Uterus (tissue), 4 donors: ENCODE results near the gene SLC22A7. TPM values are rescaled to one million over a fixed set of nuclear protein-coding genes. Genes with fewer than 3 reads are reported as not detected.
"Not testable (repeated sequence)": the region's sequence is repeated elsewhere in the genome, so short reads cannot be mapped to it uniquely, and the experiment has no call there.

Experiments
- DNase-seq, 2 donors: peaks; one replicate each; pipeline ENCODE4 v3.0.0-alpha.2; 2019 to 2020
- H3K27ac ChIP-seq, 2 donors: fragments of 200-600 bp; sonication (generic); 1 replicate in 1 of 2; 2 replicates in 1 of 2; pipeline ENCODE4 v1.5.1; 2016 to 2018
- H3K27me3 ChIP-seq, 2 donors: fragments of 200-600 bp; sonication (generic); one replicate each; pipeline ENCODE4 v1.5.1; 2018 to 2019; ENCODE audit warnings: control low read depth in 1 of 2
- H3K36me3 ChIP-seq, 2 donors: fragments of 200-600 bp; sonication (generic); one replicate each; pipeline ENCODE4 v1.5.1; 2019; ENCODE audit warnings: control low read depth in 1 of 2
- H3K4me1 ChIP-seq, 2 donors: fragments of 200-600 bp; sonication (generic); one replicate each; pipeline ENCODE4 v1.5.1; 2018 to 2019; ENCODE audit warnings: control low read depth in 1 of 2
- H3K4me3 ChIP-seq, 2 donors: fragments of 200-600 bp; sonication (generic); 1 replicate in 1 of 2; 2 replicates in 1 of 2; pipeline ENCODE4 v1.5.1; 2018 to 2019; ENCODE audit warnings: mild to moderate bottlenecking in 1 of 2
- H3K9me3 ChIP-seq, 2 donors: fragments of 200-600 bp; sonication (generic); one replicate each; pipeline ENCODE4 v1.5.1; 2019; ENCODE audit warnings: control low read depth in 1 of 2
- POLR2A ChIP-seq, 2 donors: fragments of 450-650 bp; IDR thresholded peaks; one replicate each; pipeline ENCODE4 v1.6.1; 2016; ENCODE audit warnings: antibody characterized with exemption in 2 of 2, mild to moderate bottlenecking in 1 of 2, moderate library complexity in 1 of 2
- intact Hi-C: fragments of 100-400 bp; cut with DNase I; formaldehyde crosslinking; loops from one replicate; pipeline ENCODE4 v1.15.1; 2023; ENCODE audit warnings: low total_unique reads
- small RNA-seq: library from RNA; depleted of rRNA; stranded (forward); fragments of <200 nt; gene quantifications from one replicate; pipeline ENCODE3, GENCODE V24; 2016
- total RNA-seq, 4 donors: library from RNA; depleted of rRNA in 3 of 4; stranded (reverse); fragments of >200 nt in 3 of 4; gene quantifications; one replicate each; pipeline versions ENCODE4 v1.1.0 to v1.2.4, GENCODE V29; 2014 to 2023
- TF ChIP-seq, protein P1 (sequence below), 4 experiments: fragments of 200-600 bp in 2 of 4; fragments of 450-650 bp in 2 of 4; sonication (generic) in 2 of 4; IDR thresholded peaks; one replicate each; pipeline ENCODE4 v1.5.1; 2016 to 2019; ENCODE audit warnings: antibody characterized with exemption in 4 of 4, mild to moderate bottlenecking in 2 of 4, moderate library complexity in 1 of 4
- donor health status: DM: yes; HTN: yes; CAD: no.

Gene SLC22A7
- total RNA-seq, 4 donors from 2014 or later, result not detected

DNA sequence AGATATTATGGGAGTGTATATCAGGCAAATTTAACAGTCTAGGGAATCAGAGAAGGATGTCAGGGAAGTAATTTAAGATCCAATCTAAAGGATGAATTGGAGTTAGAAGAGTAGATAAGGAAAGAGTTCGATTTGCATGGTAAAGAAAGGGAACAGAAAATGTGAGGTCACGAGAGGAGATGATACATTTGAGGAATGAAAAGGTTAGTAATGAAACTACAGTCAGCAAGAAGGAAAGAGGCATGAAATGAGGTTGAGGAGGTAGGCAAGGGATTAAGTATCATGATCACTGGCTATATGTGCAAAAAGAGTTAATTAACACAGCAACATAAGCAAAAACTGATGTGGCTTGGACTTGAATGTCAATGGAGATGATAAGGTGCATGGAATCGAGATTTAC, 49.0 kb downstream of the SLC22A7 start:
- DNase-seq, result no peak
- TF ChIP-seq POLR2A (IDR thresholded peaks at IDR 0.05), result no peak
- TF ChIP-seq, protein P1, sequence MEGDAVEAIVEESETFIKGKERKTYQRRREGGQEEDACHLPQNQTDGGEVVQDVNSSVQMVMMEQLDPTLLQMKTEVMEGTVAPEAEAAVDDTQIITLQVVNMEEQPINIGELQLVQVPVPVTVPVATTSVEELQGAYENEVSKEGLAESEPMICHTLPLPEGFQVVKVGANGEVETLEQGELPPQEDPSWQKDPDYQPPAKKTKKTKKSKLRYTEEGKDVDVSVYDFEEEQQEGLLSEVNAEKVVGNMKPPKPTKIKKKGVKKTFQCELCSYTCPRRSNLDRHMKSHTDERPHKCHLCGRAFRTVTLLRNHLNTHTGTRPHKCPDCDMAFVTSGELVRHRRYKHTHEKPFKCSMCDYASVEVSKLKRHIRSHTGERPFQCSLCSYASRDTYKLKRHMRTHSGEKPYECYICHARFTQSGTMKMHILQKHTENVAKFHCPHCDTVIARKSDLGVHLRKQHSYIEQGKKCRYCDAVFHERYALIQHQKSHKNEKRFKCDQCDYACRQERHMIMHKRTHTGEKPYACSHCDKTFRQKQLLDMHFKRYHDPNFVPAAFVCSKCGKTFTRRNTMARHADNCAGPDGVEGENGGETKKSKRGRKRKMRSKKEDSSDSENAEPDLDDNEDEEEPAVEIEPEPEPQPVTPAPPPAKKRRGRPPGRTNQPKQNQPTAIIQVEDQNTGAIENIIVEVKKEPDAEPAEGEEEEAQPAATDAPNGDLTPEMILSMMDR (IDR thresholded peaks at IDR 0.05), result no peak
- no peaks in the 10 kb centered on the region for H3K9me3 ChIP-seq
- H3K36me3 ChIP-seq, result no peaks in the 10 kb centered on the region
- H3K4me3 ChIP-seq, result no peak overlapping the region
- H3K27me3 ChIP-seq, result no peaks in the 10 kb centered on the region
- no peak overlapping the region for H3K27ac ChIP-seq
- intact Hi-C loops, result no loop called here
- H3K4me1 ChIP-seq, result no peaks in the 10 kb centered on the region

DNA sequence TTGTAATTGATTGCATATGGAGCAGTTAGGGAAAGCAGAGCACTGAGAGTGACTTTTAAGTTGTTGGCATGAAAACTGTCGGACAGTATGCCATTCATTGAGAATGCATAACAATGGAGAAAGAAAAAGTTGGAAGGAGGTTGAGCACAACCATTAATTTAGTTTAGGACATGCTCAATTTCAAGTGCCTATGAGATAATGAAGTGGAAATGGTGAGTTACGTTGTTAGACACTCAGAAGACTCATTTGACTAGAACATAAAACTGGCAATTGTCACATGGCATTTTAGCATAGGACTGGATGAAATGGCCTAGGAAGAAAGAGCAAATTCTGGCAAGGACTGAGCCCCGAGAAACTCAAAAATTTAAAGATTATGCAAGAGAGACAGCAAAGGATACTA, 49.4 kb downstream of the SLC22A7 start:
- Histone ChIP-seq H3K4me1 (no peaks in the 10 kb centered on the region), H3K4me3 (no peak overlapping the region), H3K36me3 (no peaks in the 10 kb centered on the region), H3K9me3 (no peaks in the 10 kb centered on the region), H3K27ac (no peak overlapping the region), H3K27me3 (no peaks in the 10 kb centered on the region)
- intact Hi-C loops, result no loop called here
- TF ChIP-seq, protein P1 (IDR thresholded peaks at IDR 0.05), result no peak
- TF ChIP-seq POLR2A (IDR thresholded peaks at IDR 0.05), result no peak
- no peak for DNase-seq

DNA sequence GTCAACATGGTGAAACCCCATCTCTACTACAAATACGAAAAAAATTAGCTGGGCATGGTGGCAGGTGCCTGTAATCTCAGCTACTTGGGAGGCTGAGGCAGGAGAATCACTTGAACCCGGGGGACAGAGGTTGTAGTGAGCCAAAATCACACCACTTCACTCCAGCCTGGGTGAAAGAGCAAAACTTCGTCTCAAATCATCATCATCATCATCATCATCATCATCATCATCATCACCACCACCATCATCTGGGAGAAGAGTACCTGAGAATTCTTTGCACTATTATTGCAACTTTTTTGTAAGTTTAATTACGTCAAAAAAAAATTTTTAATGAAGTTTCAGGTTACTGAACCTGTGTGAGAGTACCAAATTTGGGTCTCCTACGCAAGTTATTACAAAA, 53.9 kb downstream of the SLC22A7 start:
- H3K27me3 ChIP-seq, H3K4me1 ChIP-seq, DNase-seq, H3K36me3 ChIP-seq, H3K4me3 ChIP-seq, intact Hi-C loops, H3K9me3 ChIP-seq, H3K27ac ChIP-seq: not testable (repeated sequence)

Small RNA genes lying within 50 kb of the gene (small RNA-seq; reads per million reads assigned to genes)
- gene RPL12P47, result not detected

Other genes starting within 250 kb of the SLC22A7 start
- gene CUL7, start 244.4 kb upstream of the SLC22A7 start, total RNA-seq, result 10 to 100 TPM in 2 of 4 donors, 1 to 10 TPM in 2; 6.4 to 65.1 (median 18.9) TPM
- 10 to 100 TPM; 14.4 to 44.4 (median 16.1) TPM for gene MRPL2, start 238.8 kb upstream of the SLC22A7 start, total RNA-seq
- 10 to 100 TPM in 3 of 4 donors, 1 to 10 TPM in 1; 2.8 to 30.6 (median 27.2) TPM for gene KLC4, start 238.6 kb upstream of the SLC22A7 start, total RNA-seq
- 100 to 1,000 TPM in 3 of 4 donors, 10 to 100 TPM in 1; 53.8 to 247 (median 153) TPM for gene PTK7, start 221.9 kb upstream of the SLC22A7 start, total RNA-seq
- 100 to 1,000 TPM in 1 of 4 donors, 10 to 100 TPM in 3; 18.2 to 109 (median 36.9) TPM for gene SRF, start 127.0 kb upstream of the SLC22A7 start, total RNA-seq
- gene CUL9, start 116.1 kb upstream of the SLC22A7 start, total RNA-seq, result 10 to 100 TPM; 31.0 to 52.6 (median 38.8) TPM
- gene DNPH1, start 68.8 kb upstream of the SLC22A7 start, total RNA-seq, result 10 to 100 TPM; 23.4 to 68.4 (median 33.2) TPM
- gene TTBK1, start 54.8 kb upstream of the SLC22A7 start, total RNA-seq, result under 1 TPM in 2 of 4 donors, not detected in 2; 0.06 to 0.14 TPM
- gene CRIP3, start 10.6 kb downstream of the SLC22A7 start, total RNA-seq, result 1 to 10 TPM in 2 of 4 donors, not detected in 2; 1.5 to 2.7 TPM
- gene ZNF318, start 71.4 kb downstream of the SLC22A7 start, total RNA-seq, result 10 to 100 TPM in 3 of 4 donors, 1 to 10 TPM in 1; 3.8 to 38.0 (median 24.0) TPM
- 10 to 100 TPM in 2 of 4 donors, 1 to 10 TPM in 1, under 1 TPM in 1; 0.59 to 35.5 (median 10.7) TPM for gene ABCC10, start 129.3 kb downstream of the SLC22A7 start, total RNA-seq
- gene DLK2, start 157.3 kb downstream of the SLC22A7 start, total RNA-seq, result 1 to 10 TPM in 2 of 4 donors, not detected in 2; 1.9 to 3.3 TPM
- 10 to 100 TPM; 12.8 to 40.8 (median 21.9) TPM for gene TJAP1, start 179.3 kb downstream of the SLC22A7 start, total RNA-seq
- 1 to 10 TPM in 2 of 4 donors, not detected in 2; 1.2 to 1.5 TPM for gene LRRC73, start 212.1 kb downstream of the SLC22A7 start, total RNA-seq
- gene YIPF3, start 218.7 kb downstream of the SLC22A7 start, total RNA-seq, result 100 to 1,000 TPM in 2 of 4 donors, 10 to 100 TPM in 2; 26.5 to 212 (median 92.7) TPM
- gene POLR1C, start 218.8 kb downstream of the SLC22A7 start, total RNA-seq, result 10 to 100 TPM; 15.9 to 39.5 (median 26.0) TPM